Naive thymus-derived CD8-positive, alpha-beta T cell (primary cell): ENCODE measurements around the gene HMMR. TPM values are rescaled to one million over a fixed set of nuclear protein-coding genes. Genes with fewer than 3 reads are reported as not detected.

Experiments
- ATAC-seq, 2 donors: fragments of 150-1000 bp; cut with Tn5 transposase in 1 of 2; sonication (Bioruptor Pico), chemical (Tn5 transposase) in 1 of 2; 1 replicate in 1 of 2; 2 replicates in 1 of 2; pipeline ENCODE4 v1.10.0; 2021; ENCODE audit warnings: mild to moderate bottlenecking in 2 of 2, moderate library complexity in 2 of 2
- POLR2A ChIA-PET: fragments of 350-600 bp; sonication (Branson Sonifier 250); formaldehyde crosslinking; loops from one replicate; lab custom pipeline; 2021; ENCODE audit warnings: antibody characterized with exemption; lab: Charles Lee
- DNase-seq, 10 donors: peaks; one replicate each; pipeline versions ENCODE4 v3.0.0 to v3.0.0-alpha.2; 2020 to 2022
- H3K27ac Mint-ChIP-seq, 10 donors: one replicate each; pipeline ENCODE4 v1.8.0; 2020 to 2022; ENCODE audit warnings: mild to moderate bottlenecking in 10 of 10, mixed read lengths in 10 of 10, moderate library complexity in 4 of 10, inconsistent platforms in 1 of 10
- H3K27me3 Mint-ChIP-seq, 5 donors: one replicate each; pipeline ENCODE4 v1.8.0; 2021 to 2022; ENCODE audit warnings: mixed read lengths in 5 of 5
- H3K36me3 Mint-ChIP-seq, 3 donors: one replicate each; pipeline ENCODE4 v1.8.0; 2020 to 2022; ENCODE audit warnings: mixed read lengths in 3 of 3, mild to moderate bottlenecking in 2 of 3, inconsistent platforms in 1 of 3
- H3K4me1 Mint-ChIP-seq, 4 donors: one replicate each; pipeline ENCODE4 v1.8.0; 2021 to 2022; ENCODE audit warnings: mixed read lengths in 4 of 4
- H3K4me3 Mint-ChIP-seq, 10 donors: one replicate each; pipeline ENCODE4 v1.8.0; 2020 to 2022; ENCODE audit warnings: mild to moderate bottlenecking in 10 of 10, mixed read lengths in 10 of 10, moderate library complexity in 6 of 10, inconsistent platforms in 1 of 10
- H3K9me3 Mint-ChIP-seq, 9 donors: one replicate each; pipeline ENCODE4 v1.8.0; 2020 to 2022; ENCODE audit warnings: mixed read lengths in 9 of 9, mild to moderate bottlenecking in 3 of 9, inconsistent platforms in 1 of 9, moderate library complexity in 1 of 9
- polyA plus RNA-seq, 3 donors: library from polyadenylated mRNA; unstranded; fragments of 300-500 nt; fragmentation: Illumina TruSeq; gene quantifications; one replicate each; pipeline ENCODE4 v1.2.3, GENCODE V29; 2021
- total RNA-seq, 8 experiments: library from RNA in 2 of 8; stranded (reverse) in 2 of 8; gene quantifications; one replicate each; pipeline ENCODE4 v1.2.3 and lab custom pipeline; 2021 to 2026

The HMMR gene
- total and polyA plus RNA-seq, 5 experiments from 2014 or later: 0.28 to 0.47 (median 0.42) TPM; not detected in 2

- Mint-ChIP-seq H3K4me3 (no peak overlapping the region), H3K27me3 (peaks cover 0 to 2% (median 0%) of the 10 kb centered on the region in 5 donors), H3K4me1 (peaks cover 0 to under 1% (median under 1%) of the 10 kb centered on the region in 4 donors), H3K36me3 (no peaks in the 10 kb centered on the region), H3K9me3 (no peaks in the 10 kb centered on the region), H3K27ac (no peak overlapping the region)
- POLR2A ChIA-PET: no interaction called here
- ATAC-seq (no peak), DNase-seq (no peak)
Observed at GRCh38 chr5:163497315-163497714, 36.9 kb downstream of the HMMR start.

GRCh38 chr5:163498886-163499285, 38.5 kb downstream of the HMMR start:
- H3K27ac Mint-ChIP-seq: no peak overlapping the region
- H3K36me3 Mint-ChIP-seq: no peaks in the 10 kb centered on the region
- H3K4me1 Mint-ChIP-seq: peaks cover 5 to 13% (median 12%) of the 10 kb centered on the region in 4 donors
- H3K27me3 Mint-ChIP-seq: peaks cover 0 to 2% (median 0%) of the 10 kb centered on the region in 5 donors
- H3K9me3 Mint-ChIP-seq: no peaks in the 10 kb centered on the region
- H3K4me3 Mint-ChIP-seq: no peak overlapping the region
- no peak for ATAC-seq
- DNase-seq: no peak
- POLR2A ChIA-PET: no interaction called here

GRCh38 chr5:163502521-163502920, 42.1 kb downstream of the HMMR start:
- POLR2A ChIA-PET: interaction anchor here (1.0 to 7.3 kb wide), 3 partner anchors 29 to 65 kb away, joined by 4 to 178 read pairs (median 8); partner anchors contain the start of genes CCNG1, HMMR and NUDCD2
- peak overlapping the region; percentile 98 to 100 (median 99) for H3K27ac Mint-ChIP-seq
- no peaks in the 10 kb centered on the region for H3K36me3 Mint-ChIP-seq
- ATAC-seq (no peak), DNase-seq (no peak)
- H3K9me3 Mint-ChIP-seq: no peaks in the 10 kb centered on the region
- no peaks in the 10 kb centered on the region for H3K27me3 Mint-ChIP-seq
- H3K4me3 Mint-ChIP-seq: peak overlapping the region; percentile 90 to 98 (median 96)
- peaks cover 10 to 31% (median 20%) of the 10 kb centered on the region in 4 donors for H3K4me1 Mint-ChIP-seq

- peak in 7 of 10 donors; percentile 9 to 50 (median 24) for DNase-seq
- ATAC-seq: no peak
Observed at GRCh38 chr5:163503106-163504078, 43.0 kb downstream of the HMMR start.

GRCh38 chr5:163504079-163504931, 43.9 kb downstream of the HMMR start:
- ATAC-seq (no peak), DNase-seq (peak in 5 of 10 donors; percentile 12 to 36 (median 22))
- H3K27me3 Mint-ChIP-seq: no peaks in the 10 kb centered on the region
- H3K27ac Mint-ChIP-seq: peak overlapping the region; percentile 98 to 100 (median 99)
- H3K36me3 Mint-ChIP-seq: peaks cover 0 to 3% (median 0%) of the 10 kb centered on the region in 3 donors
- H3K4me1 Mint-ChIP-seq: peaks cover 13 to 49% (median 37%) of the 10 kb centered on the region in 4 donors
- H3K9me3 Mint-ChIP-seq: no peaks in the 10 kb centered on the region
- POLR2A ChIA-PET: interaction anchor here (1.2 to 7.3 kb wide), 4 partner anchors 44 to 67 kb away, joined by 4 to 178 read pairs (median 18); partner anchors contain the start of genes CCNG1, HMMR and NUDCD2
- peak overlapping the region; percentile 90 to 98 (median 96) for H3K4me3 Mint-ChIP-seq

More at GRCh38 chr5:163503106-163504078, 43.0 kb downstream of the HMMR start:
- POLR2A ChIA-PET: interaction anchor here (1.0 to 7.3 kb wide), 3 partner anchors 30 to 66 kb away, joined by 4 to 178 read pairs (median 8); partner anchors contain the start of genes CCNG1, HMMR and NUDCD2
- Mint-ChIP-seq H3K4me3 (peak overlapping the region; percentile 90 to 98 (median 96)), H3K9me3 (no peaks in the 10 kb centered on the region), H3K4me1 (peaks cover 13 to 40% (median 29%) of the 10 kb centered on the region in 4 donors), H3K36me3 (no peaks in the 10 kb centered on the region), H3K27ac (peak overlapping the region; percentile 98 to 100 (median 99)), H3K27me3 (no peaks in the 10 kb centered on the region)

- POLR2A ChIA-PET: interaction anchor here (0.5 to 7.3 kb wide), 13 partner anchors 9 to 411 kb away, joined by 3 to 178 read pairs (median 5); partner anchors contain the start of genes CCNG1, HMMR and NUDCD2
- Mint-ChIP-seq H3K9me3 (no peaks in the 10 kb centered on the region), H3K27ac (peak overlapping the region; percentile 98 to 100 (median 99)), H3K4me3 (peak overlapping the region; percentile 90 to 98 (median 96)), H3K36me3 (peaks cover 0 to 7% (median 0%) of the 10 kb centered on the region in 3 donors), H3K4me1 (peaks cover 13 to 54% (median 44%) of the 10 kb centered on the region in 4 donors), H3K27me3 (no peaks in the 10 kb centered on the region)
- DNase-seq (no peak), ATAC-seq (peak; percentile 5 to 9)
Observed at GRCh38 chr5:163505049-163505367, 44.6 kb downstream of the HMMR start.

- DNase-seq (peak; percentile 93 to 97 (median 96)), ATAC-seq (peak; percentile 88 to 89)
- Mint-ChIP-seq H3K27me3 (no peaks in the 10 kb centered on the region), H3K27ac (peak within 1 kb of the TSS; percentile 98 to 100 (median 99)), H3K36me3 (peaks cover 0 to 10% (median 0%) of the 10 kb centered on the region in 3 donors), H3K9me3 (no peaks in the 10 kb centered on the region), H3K4me3 (peak within 1 kb of the TSS; percentile 90 to 98 (median 96)), H3K4me1 (peaks cover 15 to 57% (median 49%) of the 10 kb centered on the region in 4 donors)
- POLR2A ChIA-PET: interaction anchor here (0.5 to 7.3 kb wide), 13 partner anchors 10 to 410 kb away, joined by 3 to 178 read pairs (median 5); partner anchors contain the start of genes CCNG1, HMMR and NUDCD2
Observed at GRCh38 chr5:163505368-163506094, 45.1 kb downstream of the HMMR start, which contains the start of gene MAT2B. TSS of gene MAT2B (plus strand) at chr5:163505619. CDS start at chr5:163505687, 68 bp downstream.

- Mint-ChIP-seq H3K4me3 (peak overlapping the region; percentile 90 to 98 (median 96)), H3K4me1 (peaks cover 15 to 61% (median 54%) of the 10 kb centered on the region in 4 donors), H3K27ac (peak overlapping the region; percentile 98 to 100 (median 99)), H3K36me3 (peaks cover 0 to 15% (median 0%) of the 10 kb centered on the region in 3 donors), H3K27me3 (no peaks in the 10 kb centered on the region), H3K9me3 (no peaks in the 10 kb centered on the region)
- peak in 1 of 10 donors; percentile 9 for DNase-seq
- ATAC-seq: peak; percentile 17 to 19
- POLR2A ChIA-PET: interaction anchor here (0.9 to 7.3 kb wide), 11 partner anchors 11 to 160 kb away, joined by 3 to 178 read pairs (median 5); partner anchors contain the start of genes CCNG1, HMMR and NUDCD2
Observed at GRCh38 chr5:163506095-163506457, 45.6 kb downstream of the HMMR start.

- Mint-ChIP-seq H3K9me3 (no peaks in the 10 kb centered on the region), H3K4me3 (peak overlapping the region; percentile 90 to 98 (median 96)), H3K27ac (peak overlapping the region; percentile 98 to 100 (median 99)), H3K27me3 (no peaks in the 10 kb centered on the region), H3K4me1 (peaks cover 15 to 63% (median 56%) of the 10 kb centered on the region in 4 donors), H3K36me3 (peaks cover 0 to 16% (median 0%) of the 10 kb centered on the region in 3 donors)
- ATAC-seq (no peak), DNase-seq (peak in 3 of 10 donors; percentile 6 to 30 (median 19))
- POLR2A ChIA-PET: interaction anchor here (0.9 to 7.3 kb wide), 4 partner anchors 10 to 161 kb away, joined by 3 to 178 read pairs (median 17); partner anchors contain the start of genes CCNG1, HMMR and NUDCD2
Observed at GRCh38 chr5:163506726-163507125, 46.3 kb downstream of the HMMR start.

GRCh38 chr5:163508753-163509152, 48.3 kb downstream of the HMMR start:
- no peak for DNase-seq
- H3K4me1 Mint-ChIP-seq: peaks cover 16 to 69% (median 62%) of the 10 kb centered on the region in 4 donors
- no peak for ATAC-seq

More at GRCh38 chr5:163508753-163509152, 48.3 kb downstream of the HMMR start:
- H3K27ac Mint-ChIP-seq: peak overlapping the region; percentile 98 to 100 (median 99)
- no peaks in the 10 kb centered on the region for H3K27me3 Mint-ChIP-seq
- POLR2A ChIA-PET: interaction anchor here (7.3 kb wide), 1 partner anchor 49 kb away, joined by 178 read pairs; the partner anchor contains the start of genes HMMR and NUDCD2
- peak overlapping the region; percentile 72 to 98 (median 96) for H3K4me3 Mint-ChIP-seq
- peaks cover 0 to 36% (median 12%) of the 10 kb centered on the region in 3 donors for H3K36me3 Mint-ChIP-seq
- H3K9me3 Mint-ChIP-seq: no peaks in the 10 kb centered on the region
